Measurements from ENCODE around the gene PCLO. TPM values are rescaled to one million over a fixed set of nuclear protein-coding genes. Genes with fewer than 3 reads are reported as not detected.

Gene PCLO
- total and polyA plus RNA-seq, 2 of the 8 experiments (the other 6 are each of a cell fraction or from before 2014, with no cell fraction given), result 1.5 to 3.2 TPM

DNA sequence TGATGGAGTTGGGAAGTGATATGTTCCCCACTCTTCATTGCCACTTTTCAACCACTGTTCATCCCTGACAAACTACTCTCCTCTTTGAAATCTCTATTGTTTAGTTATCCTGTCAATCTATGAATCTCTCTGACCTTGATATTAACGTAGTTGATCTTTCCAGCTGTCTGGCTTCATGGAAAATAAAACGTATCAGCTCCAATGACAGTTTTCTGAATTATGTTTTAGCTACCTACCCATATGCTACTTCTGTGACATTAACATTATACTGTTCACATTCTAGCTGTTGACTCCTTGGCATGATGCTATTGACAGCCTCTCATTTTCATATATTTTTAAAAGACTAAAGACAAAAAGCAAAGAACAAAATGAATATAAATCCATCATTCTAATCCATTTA, 53.3 kb downstream of the PCLO start:
- DNase-seq (ENCODE audit: low read depth in 1 of 2, low spot score in 2 of 2) (no peak), FAIRE-seq (no peak)
- ChIA-PET CTCF (ENCODE audit: partially characterized antibody) (interaction anchor here (0.5 kb wide), 1 partner anchor 15 kb away, joined by 3 read pairs; no protein-coding TSS in a partner anchor), POLR2A (ENCODE audit: partially characterized antibody) (no interaction called here)
- H4K8ac ChIP-seq (ENCODE audit: extremely low read depth, insufficient read depth, low read length), result no peak overlapping the region
- no peak overlapping the region for H4K91ac ChIP-seq (replicated peaks; ENCODE audit: insufficient read length, low read length)
- no peak overlapping the region for H2AK5ac ChIP-seq (ENCODE audit: low read depth, low read length)
- TF ChIP-seq RNF2 (IDR thresholded peaks at IDR 0.05; ENCODE audit: borderline replicate concordance, low read depth, low read length, missing control alignments, poor library complexity, severe bottlenecking) (no peak), GABPA (IDR thresholded peaks at IDR 0.05; ENCODE audit: borderline replicate concordance, insufficient read depth, low read length) (no peak), BACH1 (IDR thresholded peaks at IDR 0.05; ENCODE audit: low read length) (no peak), RFX5 (IDR thresholded peaks at IDR 0.05; ENCODE audit: borderline replicate concordance, low read depth, low read length) (no peak), SP2 (IDR thresholded peaks at IDR 0.05; ENCODE audit: low read length) (no peak), POLR2AphosphoS5 (IDR thresholded peaks at IDR 0.05; ENCODE audit: low read depth, low read length) (no peak)
- TF ChIP-seq, protein P1, sequence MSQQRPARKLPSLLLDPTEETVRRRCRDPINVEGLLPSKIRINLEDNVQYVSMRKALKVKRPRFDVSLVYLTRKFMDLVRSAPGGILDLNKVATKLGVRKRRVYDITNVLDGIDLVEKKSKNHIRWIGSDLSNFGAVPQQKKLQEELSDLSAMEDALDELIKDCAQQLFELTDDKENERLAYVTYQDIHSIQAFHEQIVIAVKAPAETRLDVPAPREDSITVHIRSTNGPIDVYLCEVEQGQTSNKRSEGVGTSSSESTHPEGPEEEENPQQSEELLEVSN (IDR thresholded peaks at IDR 0.05), result no peak
- no peak overlapping the region for H3K4me2 ChIP-seq (ENCODE audit: insufficient read depth in 1 of 2, low read depth in 2 of 2, low read length in 2 of 2)
- H4K20me1 ChIP-seq (replicated peaks in 1 of 2; ENCODE audit: control insufficient read depth in 1 of 2, insufficient read depth in 2 of 2, low read length in 2 of 2), result no peaks in the 10 kb centered on the region
- H3K18ac ChIP-seq (ENCODE audit: extremely low read depth, low read length), result no peak overlapping the region
- H4K5ac ChIP-seq (ENCODE audit: insufficient read length, low read depth, low read length), result no peak overlapping the region
- no peak overlapping the region for H3K56ac ChIP-seq (replicated peaks; ENCODE audit: insufficient read length, low read depth, low read length)
- H3K79me2 ChIP-seq (ENCODE audit: control insufficient read depth in 1 of 2, insufficient read depth in 2 of 2, low read length in 2 of 2), result no peaks in the 10 kb centered on the region
- H2BK20ac ChIP-seq (ENCODE audit: low read length), result no peak overlapping the region
- no peak overlapping the region for H3K27ac ChIP-seq (ENCODE audit: low read depth, low read length)
- H3K4me1 ChIP-seq (replicated peaks in 1 of 4; ENCODE audit: control insufficient read depth in 3 of 4, insufficient read depth in 4 of 4, low read length in 3 of 4), result peaks cover 0 to 2% (median 0%) of the 10 kb centered on the region in 4 experiments; a peak in 1 of 7 replicates
- H2BK5ac ChIP-seq (ENCODE audit: low read depth, low read length), result no peak overlapping the region
- H3K9ac ChIP-seq (replicated peaks in 1 of 4; ENCODE audit: extremely low read depth in 1 of 4, low read depth in 3 of 4, low read length in 3 of 4), result no peak overlapping the region
- H3K36me3 ChIP-seq (ENCODE audit: control insufficient read depth in 2 of 4, insufficient read depth in 4 of 4, low read length in 3 of 4), result no peaks in the 10 kb centered on the region
- no peaks in the 10 kb centered on the region for H3K23me2 ChIP-seq (ENCODE audit: low read depth, low read length)
- no peaks in the 10 kb centered on the region for H3K27me3 ChIP-seq (replicated peaks in 1 of 4; ENCODE audit: control insufficient read depth in 3 of 4, extremely low read depth in 1 of 4, insufficient read depth in 3 of 4, low read length in 3 of 4)
- H2BK120ac ChIP-seq (replicated peaks; ENCODE audit: low read depth, low read length), result no peak overlapping the region
- no peak overlapping the region for H3K14ac ChIP-seq (ENCODE audit: insufficient read length)
- no peaks in the 10 kb centered on the region for H3K79me1 ChIP-seq (ENCODE audit: low read depth, low read length)
- no peak overlapping the region for H3K4me3 ChIP-seq (ENCODE audit: extremely low read depth in 1 of 4, insufficient read depth in 2 of 4, low read depth in 3 of 4, low read length in 4 of 4)
- H2BK15ac ChIP-seq (ENCODE audit: low read length), result no peak overlapping the region
- no peak overlapping the region for H2AFZ ChIP-seq (ENCODE audit: low read length)
- no peak overlapping the region for H2BK12ac ChIP-seq (ENCODE audit: low read depth, low read length)
- no peak overlapping the region for H3K4ac ChIP-seq (replicated peaks; ENCODE audit: insufficient read length, low read depth, low read length)
- no peaks in the 10 kb centered on the region for H3K9me3 ChIP-seq (ENCODE audit: insufficient read depth in 2 of 2, low read depth in 1 of 2, low read length in 1 of 2)
- 74% methylated on average over 2 of the region's 2 CpGs; no CpG with 5 or more reads in 1 of the 2 experiments for whole genome bisulfite sequencing, 2 experiments (ENCODE audit: extremely low coverage in 1 of 2, insufficient coverage in 1 of 2, insufficient read length in 1 of 2, insufficient replicate concordance in 2 of 2, low coverage in 1 of 2, low lambda C conversion rate in 2 of 2, missing lambda C conversion rate in 1 of 2)
- H3K23ac ChIP-seq (ENCODE audit: insufficient read length), result no peak overlapping the region
